GM18498 (cell line): Measurements from ENCODE around the gene NFKBIZ.

Source experiments
- ATAC-seq: cut with Tn5 transposase; IDR thresholded peaks from one replicate; pipeline ENCODE4 v1.9.1; 2021; ENCODE audit warnings: mild to moderate bottlenecking, moderate library complexity; ENCODE audit not compliant: unreplicated experiment

The NFKBIZ gene, protein sequence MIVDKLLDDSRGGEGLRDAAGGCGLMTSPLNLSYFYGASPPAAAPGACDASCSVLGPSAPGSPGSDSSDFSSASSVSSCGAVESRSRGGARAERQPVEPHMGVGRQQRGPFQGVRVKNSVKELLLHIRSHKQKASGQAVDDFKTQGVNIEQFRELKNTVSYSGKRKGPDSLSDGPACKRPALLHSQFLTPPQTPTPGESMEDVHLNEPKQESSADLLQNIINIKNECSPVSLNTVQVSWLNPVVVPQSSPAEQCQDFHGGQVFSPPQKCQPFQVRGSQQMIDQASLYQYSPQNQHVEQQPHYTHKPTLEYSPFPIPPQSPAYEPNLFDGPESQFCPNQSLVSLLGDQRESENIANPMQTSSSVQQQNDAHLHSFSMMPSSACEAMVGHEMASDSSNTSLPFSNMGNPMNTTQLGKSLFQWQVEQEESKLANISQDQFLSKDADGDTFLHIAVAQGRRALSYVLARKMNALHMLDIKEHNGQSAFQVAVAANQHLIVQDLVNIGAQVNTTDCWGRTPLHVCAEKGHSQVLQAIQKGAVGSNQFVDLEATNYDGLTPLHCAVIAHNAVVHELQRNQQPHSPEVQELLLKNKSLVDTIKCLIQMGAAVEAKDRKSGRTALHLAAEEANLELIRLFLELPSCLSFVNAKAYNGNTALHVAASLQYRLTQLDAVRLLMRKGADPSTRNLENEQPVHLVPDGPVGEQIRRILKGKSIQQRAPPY

DNA sequence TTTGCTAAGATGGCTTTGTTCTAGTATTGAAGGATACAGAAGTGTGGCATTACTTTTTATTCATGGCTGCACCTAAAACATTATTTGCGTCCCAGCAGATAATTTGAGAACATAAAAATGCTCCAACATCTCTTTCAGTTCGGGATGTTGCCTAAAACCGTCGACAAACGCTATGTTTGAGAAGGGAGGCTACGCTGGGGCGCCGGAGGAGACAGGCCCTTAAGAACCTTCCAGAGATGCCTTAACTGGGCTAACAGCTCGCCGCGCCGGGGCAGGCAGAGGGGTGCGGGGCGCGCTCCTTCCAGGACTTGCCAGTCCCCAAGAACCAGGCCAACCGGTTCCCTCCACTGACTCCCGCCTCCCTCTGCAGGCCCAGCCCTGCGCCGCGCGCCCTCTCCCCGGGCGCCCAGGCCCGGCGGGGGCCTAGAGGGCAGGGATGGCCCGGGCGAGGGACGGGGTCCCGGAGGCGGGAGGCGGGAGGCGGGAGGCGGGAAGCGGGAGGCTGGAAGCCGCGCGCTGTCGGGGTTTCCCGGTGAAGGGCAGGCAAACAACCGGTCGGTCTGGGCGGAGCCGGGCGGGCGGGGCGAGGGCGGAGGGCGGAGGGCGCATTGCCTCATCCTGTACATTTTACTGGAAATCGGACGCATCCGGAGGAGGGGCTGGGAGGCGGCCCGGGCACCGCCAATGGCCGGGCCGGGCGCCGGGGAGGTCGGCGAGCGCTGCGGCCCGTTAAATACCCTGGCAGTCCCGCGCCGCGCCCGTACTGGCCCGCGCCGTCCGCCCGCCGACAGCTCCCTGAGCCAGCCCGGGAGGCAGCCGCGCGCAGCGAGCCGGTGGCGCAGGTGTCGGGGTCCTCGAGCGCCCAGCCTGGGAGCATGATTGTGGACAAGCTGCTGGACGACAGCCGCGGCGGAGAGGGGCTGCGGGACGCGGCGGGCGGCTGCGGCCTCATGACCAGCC, at the start of gene NFKBIZ:
Gene NFKBIZ, plus strand, starts transcription at position 761 of the 960 bp plus-strand sequence. Its CDS starts 115 bp downstream, at position 876.
- ATAC-seq: peak; percentile 81

DNA sequence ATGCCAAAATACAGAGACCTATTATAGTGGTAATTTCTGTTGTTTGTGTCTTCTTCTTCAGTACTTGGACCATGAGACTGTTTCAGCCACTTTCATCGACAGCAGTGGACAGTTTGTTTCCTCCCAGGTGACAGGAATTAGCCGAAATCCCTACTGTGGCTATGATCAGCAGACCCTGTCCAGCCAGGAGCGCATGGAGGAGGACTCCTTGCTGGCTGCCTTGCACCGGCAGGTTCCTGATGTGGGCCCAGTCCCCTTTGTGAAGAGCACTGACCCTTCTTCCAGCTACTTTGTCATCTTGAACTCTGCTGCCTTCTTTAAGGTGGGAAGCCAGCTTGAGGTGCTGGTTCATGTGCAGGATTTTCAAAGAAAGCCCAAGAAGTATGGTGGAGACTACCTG, 48.1 kb upstream of the NFKBIZ start:
- ATAC-seq: no peak

DNA sequence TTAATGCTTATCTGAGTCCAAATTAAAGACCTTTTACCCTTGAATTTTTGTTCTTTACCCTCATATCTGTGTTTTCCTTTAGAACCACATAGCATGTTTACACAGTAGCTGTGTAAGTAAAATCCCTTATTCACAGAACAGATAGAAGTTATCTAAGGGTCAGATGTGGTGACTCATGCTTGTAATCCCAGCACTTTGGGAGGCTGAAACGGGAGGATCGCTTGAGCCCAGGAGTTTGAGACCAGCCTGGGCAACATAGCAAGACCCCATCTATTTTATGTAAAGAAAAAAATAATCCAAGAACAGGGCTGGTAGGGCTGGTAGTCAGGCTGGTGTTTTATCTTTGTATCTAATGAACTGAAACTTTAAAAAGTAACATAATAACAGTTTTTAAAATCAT, 47.1 kb upstream of the NFKBIZ start:
- ATAC-seq: no peak

DNA sequence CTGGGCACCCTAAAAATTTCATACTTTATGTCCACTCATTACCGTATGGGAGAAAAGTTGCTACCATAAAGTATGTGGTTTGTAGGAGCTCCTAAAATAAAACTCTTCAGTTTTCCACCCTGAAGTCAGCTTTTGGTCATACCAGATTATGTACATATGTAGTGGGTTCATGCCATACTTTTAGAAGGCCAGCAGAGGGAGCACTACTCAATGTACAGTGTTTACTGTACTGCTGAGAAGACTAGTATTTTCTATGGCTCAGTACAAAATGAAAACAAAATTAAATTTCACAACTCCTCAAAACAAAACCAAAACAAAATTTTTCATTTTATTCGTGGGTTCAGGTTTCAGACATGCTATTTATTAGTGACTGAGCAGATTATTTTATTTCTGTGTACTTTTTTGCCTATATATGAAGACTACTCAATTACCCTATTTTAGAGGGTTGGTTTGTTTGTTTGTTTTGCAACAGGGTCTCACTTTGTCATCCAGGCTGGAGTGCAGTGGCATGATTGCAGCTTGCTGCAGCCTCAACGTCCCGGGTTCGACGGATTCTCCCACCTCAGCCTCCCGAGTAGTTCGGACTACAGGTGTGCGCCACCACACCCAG, 46.0 kb upstream of the NFKBIZ start:
- peak; percentile 92 for ATAC-seq

DNA sequence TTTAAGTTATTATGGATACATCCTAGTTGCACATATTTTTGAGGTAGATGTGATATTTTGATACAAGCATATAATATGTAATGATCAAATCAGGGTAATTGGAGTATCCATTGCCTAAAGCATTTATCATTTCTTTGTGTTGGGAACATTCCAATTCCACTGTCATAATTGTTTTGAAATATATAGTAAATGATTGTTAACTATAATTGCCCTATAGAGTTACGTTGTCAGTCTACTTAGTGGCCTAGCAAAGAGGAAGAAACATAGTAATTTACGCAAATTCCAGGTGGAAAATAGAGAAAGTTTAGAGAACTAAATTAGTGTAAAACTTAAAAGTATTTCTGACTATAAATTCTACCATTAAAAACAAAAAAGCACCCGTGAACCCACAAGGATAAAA, 45.4 kb upstream of the NFKBIZ start:
- no peak for ATAC-seq

DNA sequence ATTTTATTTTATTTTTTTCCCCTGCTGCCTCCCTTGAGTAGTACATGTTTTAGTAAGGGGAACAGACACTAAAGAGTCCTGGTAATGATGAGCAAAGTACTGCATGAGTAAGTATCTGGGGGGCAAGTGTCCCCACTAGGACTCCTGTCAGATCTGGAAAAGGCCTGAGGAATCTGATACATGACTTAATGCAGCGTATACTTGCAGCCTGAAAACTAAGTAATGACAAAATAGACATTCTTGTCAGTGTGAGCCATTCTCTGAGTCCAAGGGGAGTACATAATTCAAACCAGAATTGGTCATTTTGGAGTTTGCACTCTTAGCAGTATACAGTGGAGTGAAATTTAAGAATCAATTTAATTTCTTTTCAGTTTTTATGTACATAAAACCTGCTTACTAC, 42.8 kb upstream of the NFKBIZ start:
- no peak for ATAC-seq

DNA sequence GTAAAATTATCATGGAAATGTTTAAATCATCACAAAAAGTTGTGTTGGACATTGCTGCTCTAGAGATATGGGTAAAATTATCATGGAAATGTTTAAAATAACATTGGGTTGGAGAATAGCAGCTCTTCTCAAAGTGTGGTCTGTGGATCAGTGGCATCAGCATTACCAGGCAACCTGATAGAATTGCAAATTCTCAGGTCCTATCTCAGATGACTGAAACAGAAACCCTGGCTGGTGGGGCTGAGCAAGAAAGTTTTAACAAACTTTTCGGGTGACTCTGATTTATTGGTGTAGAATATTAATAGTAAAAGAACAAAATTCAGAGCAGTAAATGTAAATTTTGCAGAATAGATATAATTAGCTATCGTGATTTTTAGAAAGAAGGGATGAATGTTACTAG, 41.4 kb upstream of the NFKBIZ start:
- peak; percentile 74 for ATAC-seq

DNA sequence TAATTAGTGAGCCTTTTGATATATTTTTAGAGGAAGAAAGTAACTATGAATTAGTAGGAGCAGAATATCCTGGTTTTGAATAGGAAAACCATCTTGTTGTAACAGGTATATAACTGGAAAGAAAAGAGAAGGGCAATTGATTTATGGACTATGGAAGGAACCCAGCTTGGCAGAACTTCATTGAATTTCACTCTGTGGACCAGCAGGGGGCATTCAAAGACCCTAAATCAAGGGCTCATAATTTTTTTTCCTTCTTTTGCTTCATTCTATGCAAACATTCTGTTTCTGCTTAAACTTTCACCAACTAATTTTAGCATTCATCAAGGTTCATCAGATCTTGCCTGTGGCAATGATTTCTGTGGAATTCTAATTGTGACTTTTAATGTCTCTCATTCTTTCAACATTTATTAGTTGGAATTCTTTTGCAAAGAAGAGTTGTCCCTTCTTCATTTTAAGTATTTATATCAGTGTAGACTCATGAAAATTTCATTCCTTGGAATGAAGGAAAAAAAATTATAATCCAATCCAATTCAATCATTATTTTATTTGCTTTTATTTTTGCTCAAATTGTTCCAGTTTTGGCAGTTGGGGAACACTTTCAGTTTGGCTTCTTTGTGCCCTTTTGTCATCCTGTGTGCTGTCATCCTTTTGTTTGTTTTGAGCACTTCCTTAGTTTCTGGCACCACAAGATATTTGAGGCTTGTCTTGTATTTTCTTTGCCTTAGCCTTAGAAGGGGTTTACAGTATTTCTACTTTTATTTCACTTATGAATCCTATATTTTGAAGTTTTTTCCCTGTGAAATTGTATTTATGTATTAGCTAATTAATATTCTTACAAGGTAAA, 39.9 kb upstream of the NFKBIZ start:
- ATAC-seq: peak; percentile 40

DNA sequence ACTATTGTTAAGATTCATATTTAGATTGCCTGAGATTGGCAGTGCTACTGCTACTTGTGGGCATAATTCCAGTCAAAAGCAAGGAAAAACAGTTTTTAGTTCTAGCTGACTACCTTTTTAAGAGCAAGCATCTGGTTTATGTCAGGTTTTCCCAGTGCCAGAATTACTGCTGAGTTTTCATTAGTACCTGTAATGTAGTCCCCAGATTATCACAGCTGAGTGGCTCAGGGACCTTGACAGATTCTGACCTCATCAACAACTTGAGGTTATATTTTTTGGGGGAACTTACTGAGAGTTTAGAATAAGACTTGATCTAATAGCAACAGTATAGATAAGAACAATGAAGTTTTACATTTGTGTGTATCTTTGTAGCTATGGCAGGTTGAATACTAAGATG, 39.3 kb upstream of the NFKBIZ start:
- ATAC-seq: no peak

DNA sequence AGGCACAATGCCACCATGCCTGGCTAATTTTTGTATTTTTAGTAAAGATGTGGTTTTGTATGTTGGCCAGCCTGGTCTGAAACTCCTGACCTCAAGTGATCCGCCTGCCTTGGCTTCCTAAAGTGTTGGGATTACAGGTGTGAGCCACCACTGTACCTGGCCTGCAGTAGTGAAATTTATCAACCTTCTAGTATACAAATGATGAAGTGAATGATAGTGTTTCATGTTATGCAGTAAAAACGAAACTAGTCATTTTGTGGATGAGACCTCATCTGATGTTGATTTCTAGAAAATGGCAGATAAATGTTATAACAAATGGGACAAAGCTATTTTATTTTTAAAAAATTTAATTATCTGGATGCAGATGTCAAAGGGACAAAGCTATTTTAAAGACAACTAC, 37.4 kb upstream of the NFKBIZ start:
- ATAC-seq: no peak

DNA sequence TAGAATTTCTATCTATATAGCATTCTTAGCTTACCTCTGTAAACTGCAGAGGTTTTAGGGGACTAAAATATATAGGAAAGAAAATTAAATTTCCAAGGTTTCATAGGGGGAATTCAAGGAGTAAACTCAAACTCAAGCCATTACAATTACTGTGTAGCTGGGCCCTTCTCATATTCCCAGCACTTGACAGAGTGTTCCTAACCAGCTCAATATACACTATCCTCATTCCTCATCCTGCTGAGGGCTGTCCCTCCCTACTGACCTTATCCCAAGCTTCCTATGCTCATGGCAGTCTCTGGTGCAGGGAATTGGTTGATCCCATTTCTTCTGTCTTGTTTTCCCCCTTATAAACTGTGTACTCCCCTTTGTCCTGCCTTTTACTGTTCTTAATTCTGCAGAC, 36.4 kb upstream of the NFKBIZ start:
- no peak for ATAC-seq

DNA sequence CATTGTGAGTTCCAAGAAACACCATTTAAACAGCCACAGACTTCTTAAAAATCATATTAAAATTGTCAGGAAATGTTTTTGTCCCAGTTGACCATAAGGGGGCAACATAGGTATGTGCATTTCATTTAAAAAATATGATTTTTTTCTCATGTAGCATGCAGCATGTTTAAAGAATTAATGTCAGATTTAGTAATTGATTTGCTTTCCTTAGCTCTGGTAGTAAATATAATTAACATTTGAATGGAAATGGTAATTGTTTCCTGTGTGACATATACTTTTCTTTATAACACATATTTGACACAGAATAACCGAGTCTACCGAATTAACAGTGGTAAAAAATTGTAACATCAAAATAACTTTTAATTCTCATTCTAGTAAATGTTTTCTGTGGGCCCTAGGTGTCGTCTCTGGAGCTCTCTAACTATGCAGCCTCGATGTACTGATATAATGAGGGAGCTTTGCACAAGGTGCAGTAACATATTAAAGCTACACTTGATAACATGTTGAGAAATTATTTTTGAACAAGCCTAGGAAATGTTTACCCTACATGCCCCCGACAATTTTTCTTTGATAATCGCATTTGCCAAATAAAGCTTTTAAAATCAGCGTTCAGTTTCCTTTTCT, 35.4 kb upstream of the NFKBIZ start:
- ATAC-seq: no peak

DNA sequence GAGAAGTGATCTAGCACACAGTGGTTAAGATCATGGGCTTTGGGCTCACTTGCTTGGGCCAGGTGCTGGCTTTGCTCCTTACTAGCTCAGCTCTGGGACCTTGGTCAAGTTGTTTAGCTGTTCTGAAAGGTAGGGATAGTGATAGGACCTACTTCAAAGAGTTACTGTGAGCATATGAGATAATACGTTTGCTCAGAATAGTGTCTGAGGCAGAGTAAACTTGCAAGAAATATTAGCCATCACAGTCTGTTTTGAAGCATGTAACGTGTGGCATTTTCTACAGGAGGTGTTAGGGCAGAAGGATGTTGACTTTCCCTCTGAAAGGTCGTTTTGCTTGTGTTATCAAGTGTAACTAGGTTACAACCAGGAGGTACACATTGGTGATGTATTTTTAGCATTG, 34.5 kb upstream of the NFKBIZ start:
- no peak for ATAC-seq

DNA sequence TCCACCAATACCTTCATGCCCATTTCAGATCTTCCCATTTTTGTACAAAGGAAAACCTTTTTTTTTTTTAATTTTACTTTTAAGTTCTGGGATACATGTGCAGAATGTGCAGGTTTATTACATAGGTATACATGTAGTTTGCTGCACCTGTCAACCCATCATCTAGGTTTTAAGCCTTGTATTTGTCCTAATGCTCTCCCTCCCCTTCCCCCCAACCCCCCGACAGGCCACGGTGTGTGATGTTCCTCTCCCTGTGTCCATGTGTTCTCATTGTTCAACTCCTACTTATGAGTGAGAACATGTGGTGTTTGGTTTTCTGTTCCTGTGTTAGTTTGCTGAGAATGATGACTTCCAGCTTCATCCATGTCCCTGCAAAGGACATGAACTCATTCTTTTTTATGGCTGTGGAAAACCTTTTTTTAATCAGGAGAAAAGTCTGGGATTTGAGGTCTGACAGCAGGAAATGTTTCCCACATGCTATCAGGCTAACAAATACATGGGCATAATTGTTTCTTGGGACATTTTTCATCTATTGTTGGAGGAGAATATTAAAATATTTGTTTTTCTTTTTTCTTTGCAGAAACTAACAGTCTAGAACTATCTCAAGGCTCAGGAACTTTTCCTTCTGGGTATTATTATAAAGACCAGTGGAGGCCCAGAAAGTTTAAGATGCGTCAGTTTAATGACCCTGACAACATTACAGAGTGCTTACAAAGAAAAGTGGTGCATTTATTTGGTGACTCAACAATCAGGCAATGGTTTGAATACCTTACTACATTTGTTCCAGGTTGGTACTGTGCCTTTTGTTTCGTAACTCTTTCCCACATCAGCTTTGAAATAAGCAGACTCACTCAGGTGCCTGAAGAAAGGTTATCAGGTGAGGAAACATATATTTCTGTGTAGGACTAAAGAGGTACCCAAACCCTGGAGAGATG, 32.8 kb upstream of the NFKBIZ start:
- ATAC-seq: no peak

DNA sequence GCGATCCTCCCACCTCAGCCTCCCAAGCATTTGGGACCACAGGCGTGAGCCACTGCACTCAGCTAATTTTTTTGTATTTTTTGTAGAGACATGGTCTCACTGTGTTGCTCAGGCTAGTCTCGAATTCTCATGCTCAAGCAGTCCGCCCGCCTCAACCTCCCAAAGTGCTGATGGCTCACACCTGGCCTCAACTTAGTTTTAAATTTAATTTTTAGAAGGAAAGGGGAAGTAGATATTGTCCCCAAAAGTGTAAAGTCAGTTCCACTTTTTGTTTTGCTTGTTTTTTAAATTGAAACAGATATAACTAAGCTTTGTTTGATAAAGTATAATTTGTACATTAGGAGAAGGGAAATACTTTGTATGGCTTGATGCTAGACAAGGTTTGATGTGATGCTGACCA, 31.3 kb upstream of the NFKBIZ start:
- ATAC-seq: peak; percentile 55

DNA sequence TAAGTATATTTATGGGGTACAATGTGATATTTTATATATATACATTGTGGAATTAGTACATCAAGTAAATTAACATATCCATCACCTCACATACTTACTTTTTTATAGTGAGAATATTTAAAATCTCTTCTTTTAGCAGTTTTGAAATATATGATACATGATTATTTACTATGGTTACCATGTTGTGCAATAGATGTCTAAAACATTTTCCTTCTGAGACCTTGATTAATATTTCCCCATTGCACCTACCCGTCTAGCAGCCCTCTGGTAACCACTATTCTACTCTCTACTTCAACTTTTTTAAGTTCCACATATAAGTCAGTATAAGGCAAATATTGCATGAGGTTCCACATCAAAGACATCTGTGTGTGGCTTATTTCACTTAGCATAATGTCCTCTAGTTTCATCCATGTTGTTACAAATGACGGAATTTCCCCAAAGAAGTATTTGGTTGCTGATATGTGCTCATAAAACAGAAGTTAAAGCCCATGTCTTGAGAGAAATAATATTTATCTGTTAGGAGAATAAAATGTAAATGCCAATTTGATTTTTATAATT, 29.6 kb upstream of the NFKBIZ start:
- no peak for ATAC-seq

DNA sequence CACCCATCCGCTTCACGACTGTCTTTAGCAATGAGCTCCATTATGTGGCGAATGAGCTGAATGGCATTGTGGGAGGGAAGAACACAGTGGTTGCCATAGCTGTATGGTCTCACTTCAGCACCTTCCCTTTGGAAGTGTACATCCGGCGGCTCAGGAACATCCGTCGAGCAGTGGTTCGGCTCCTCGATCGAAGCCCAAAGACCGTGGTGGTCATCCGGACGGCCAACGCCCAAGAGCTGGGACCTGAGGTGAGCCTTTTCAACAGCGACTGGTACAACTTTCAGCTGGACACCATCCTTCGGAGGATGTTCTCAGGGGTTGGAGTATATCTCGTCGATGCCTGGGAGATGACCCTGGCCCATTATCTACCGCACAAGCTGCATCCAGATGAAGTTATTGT, 27.8 kb upstream of the NFKBIZ start:
- no peak for ATAC-seq

DNA sequence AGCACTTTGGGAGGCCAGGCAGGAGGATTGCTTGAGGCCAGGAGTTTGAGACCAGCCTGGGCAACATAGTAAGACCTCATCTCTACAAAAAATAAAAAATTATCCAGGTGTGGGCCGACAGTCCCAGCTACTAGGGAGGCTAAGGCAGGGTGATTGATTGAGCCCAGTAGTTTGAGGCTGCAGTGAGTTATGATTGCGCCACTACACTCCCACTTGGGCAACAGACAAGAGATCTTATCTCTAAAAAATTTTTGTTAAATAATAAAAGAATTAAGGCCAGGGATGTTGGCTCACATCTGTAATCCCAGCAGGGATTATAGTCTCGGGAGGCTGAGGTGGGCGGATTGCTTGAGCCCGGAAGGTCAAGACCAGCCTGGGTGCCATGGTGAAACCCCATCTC, 25.8 kb upstream of the NFKBIZ start:
- ATAC-seq: no peak
